Measurements from ENCODE around the gene PALD1.

PALD1 gene

DNA sequence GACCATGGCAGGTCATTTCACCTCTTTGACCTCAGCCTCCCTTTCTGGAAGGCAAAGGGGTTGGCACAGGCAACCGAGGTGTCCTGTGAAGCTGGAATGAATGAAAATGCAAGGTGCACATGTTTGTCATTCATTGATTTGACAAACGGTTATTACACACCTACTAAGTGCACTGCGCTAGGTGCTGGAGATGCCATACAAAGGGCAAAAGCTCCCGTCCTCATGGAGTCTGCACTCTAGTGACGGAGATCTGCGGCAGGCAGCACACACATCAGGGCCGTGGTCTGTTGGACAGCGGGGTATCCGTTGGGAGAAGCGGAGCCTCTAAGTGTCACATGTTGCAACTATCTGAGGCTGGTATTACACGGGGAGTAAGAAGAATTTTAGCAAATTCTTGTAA, 79.7 kb downstream of the PALD1 start:
- DNase-seq (ENCODE audit: low read depth) = no peak

GRCh38 chr10:70558871-70559810, 80.6 kb downstream of the PALD1 start:
- DNase-seq (ENCODE audit: low read depth) = peak; percentile 44

GRCh38 chr10:70559861-70560260, 81.3 kb downstream of the PALD1 start:
- DNase-seq (ENCODE audit: low read depth) = no peak

DNA sequence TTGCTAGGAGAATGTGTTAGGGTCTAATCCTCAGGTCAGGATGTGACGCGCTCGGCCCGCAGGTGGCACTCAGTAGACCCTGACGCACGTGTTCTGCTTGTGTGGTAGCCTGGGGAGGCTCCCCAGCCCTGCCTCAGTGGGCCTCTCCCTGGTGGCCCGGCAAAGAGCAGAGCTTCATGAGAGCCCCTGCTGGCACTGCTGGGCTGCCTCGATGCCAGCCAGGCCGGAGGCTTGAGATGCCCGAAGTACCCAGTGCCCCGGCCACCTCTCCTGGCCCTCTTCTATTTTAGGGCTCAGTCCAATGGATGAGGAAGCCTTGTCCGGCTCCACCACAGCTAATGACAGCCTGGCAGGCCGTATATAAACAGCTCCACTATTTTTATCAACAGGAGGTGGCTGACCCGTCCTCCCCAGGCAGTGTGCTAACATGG, 82.0 kb downstream of the PALD1 start:
- no peak for DNase-seq (ENCODE audit: low read depth)

DNA sequence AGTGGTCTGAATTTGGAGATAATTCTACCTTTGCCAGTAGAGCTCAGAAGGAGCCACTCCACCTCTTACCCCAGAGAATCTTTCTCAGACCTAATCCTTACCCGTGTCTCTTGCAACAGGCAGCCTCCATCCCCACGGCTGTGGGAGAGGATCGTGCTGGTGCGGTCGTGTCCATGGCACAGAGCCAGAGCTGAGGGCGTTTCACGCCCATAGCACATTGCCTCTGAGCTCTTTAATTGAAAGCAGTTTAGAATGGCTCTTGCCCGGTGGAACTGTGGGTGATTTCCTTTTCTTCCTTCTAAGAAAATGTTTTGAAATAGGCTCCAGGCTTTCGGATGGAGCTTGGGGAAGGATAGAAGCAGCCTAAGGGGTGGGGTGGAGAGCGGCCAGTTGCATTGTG, 82.5 kb downstream of the PALD1 start:
- DNase-seq (ENCODE audit: low read depth) = peak; percentile 38

GRCh38 chr10:70561558-70561957, 83.0 kb downstream of the PALD1 start:
- DNase-seq (ENCODE audit: low read depth) = no peak

DNA sequence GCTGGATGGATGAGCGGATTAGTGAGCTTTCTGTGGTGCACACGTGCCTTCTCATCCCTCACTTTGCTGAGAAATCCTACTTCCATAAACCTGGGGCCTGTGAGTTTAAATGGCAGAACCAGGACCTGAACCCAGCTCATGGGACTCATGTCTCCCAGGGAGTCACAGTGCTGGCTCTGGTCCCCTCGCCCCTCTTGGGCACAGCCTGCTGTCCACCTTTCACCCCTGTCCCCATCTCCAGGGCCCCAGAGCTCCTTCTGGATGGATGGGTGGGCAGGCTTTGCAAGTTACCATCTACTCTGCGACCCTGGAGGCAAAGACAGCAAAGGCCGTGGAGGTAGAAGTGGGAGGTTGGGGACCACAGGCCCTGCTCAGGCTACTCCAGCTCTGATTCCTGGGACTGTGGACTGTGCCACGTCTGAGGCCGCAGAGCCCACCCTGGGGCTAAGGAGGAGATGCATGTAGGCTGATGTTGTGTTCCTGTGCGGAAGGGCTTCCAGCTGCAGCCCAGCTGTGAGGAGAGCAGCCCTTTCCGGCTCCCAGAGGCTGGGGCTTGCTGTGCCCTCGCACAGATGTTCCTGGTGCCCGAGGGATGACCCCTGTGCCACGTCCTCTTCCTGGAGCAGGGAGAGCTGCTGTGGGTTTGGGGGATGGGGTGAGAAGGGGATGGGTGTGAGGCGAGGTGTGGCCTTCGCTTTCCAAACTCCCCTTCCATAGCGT, 83.6 kb downstream of the PALD1 start:
- no peak for DNase-seq (ENCODE audit: low read depth)

DNA sequence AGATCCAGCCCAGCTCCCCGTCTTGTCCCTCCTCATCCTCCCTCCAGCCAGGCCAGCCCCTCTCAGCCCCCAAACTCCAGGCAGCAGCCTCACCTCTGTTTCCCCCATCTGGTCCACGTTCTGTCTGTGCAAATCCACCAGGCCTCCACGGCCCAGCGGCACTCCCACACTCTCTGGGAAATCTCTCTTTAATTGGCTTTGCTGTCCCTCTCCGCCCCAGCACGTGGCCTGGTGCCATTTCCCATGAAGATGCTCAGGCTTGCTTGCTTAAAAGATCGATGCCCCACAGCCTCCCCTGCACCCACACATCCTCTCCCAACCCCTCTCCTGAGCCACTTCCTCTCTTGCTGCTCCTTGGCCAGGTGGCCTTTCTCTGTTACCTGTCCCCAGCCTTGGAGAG, 84.7 kb downstream of the PALD1 start:
- DNase-seq (ENCODE audit: low read depth) = no peak

DNA sequence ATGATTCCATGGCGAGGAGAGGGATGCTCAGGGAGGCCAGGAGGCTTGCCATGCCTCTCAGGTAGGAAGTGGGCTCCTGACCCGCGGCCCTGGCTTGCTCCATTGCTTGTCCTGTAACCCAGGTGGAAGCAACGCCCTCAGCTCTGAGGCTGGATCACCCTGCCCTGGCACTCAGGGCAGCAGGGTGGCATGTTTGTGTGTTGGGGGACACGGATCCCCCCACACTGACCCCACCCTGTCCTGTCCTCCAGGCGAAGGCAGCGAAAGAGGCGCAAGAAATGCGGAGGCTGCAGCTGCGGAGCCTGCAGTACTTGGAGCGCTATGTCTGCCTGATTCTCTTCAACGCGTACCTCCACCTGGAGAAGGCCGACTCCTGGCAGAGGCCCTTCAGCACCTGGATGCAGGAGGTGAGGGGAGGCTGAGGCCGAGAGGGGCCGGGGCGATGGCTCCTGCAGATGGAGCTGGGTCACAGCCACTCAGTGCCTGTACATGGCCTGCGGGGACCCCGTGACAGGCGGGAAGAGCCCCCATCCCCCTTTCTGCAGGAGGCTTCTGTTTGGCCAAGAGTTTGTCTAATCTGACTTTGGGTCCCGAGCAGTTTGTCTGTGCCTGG, 85.7 kb downstream of the PALD1 start:
- DNase-seq (ENCODE audit: low read depth) = no peak

- no peak for DNase-seq (ENCODE audit: low read depth)
Measured at GRCh38 chr10:70564901-70565351, 86.4 kb downstream of the PALD1 start.

DNA sequence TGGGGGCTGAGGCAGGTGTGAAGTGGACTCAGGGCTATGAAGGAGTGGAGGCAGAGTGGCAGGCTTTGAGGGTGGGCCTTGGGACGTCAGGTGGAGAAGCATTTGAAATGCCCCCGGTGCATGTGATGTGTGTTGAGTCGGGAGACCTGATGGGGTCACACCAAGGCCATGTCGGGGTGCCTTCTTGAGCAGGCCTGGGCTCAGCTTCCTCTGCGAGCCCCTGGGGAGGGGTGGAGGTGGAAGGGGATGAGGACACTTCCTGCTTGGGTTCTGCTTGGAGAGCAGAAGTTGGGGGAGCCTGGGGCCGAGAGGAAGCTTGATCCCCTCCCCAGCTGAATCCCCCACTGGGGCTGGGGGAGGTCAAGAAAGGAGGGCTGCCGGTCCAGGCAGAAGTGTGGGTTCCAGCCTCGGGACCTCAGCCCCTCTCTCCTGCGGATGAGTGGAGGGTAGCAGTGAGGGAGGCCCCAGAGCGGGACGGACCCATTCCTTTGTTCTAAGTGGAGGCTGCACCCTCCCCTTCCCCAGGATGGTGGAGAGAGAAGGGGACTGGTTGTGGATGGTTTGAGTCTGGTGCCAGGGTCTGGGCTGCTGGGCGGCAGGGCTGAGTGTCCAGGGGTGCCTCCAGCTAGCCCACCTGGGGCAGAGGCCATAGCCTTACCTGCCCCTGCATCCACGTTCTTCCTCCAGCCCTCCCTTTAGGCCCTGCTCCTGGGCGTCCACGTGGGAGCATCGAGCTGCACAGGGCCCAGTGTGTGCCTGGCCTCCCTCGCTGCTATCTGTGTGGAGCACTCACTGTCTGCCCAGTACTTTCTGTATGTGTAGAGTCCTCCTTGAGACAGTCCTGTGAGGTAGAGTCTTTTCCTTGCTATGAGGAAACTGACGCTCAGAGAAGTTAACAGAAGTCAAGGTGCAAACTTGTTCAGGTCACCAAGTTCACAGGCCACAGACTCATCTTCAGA, 87.3 kb downstream of the PALD1 start:
- DNase-seq (ENCODE audit: low read depth) = no peak

DNA sequence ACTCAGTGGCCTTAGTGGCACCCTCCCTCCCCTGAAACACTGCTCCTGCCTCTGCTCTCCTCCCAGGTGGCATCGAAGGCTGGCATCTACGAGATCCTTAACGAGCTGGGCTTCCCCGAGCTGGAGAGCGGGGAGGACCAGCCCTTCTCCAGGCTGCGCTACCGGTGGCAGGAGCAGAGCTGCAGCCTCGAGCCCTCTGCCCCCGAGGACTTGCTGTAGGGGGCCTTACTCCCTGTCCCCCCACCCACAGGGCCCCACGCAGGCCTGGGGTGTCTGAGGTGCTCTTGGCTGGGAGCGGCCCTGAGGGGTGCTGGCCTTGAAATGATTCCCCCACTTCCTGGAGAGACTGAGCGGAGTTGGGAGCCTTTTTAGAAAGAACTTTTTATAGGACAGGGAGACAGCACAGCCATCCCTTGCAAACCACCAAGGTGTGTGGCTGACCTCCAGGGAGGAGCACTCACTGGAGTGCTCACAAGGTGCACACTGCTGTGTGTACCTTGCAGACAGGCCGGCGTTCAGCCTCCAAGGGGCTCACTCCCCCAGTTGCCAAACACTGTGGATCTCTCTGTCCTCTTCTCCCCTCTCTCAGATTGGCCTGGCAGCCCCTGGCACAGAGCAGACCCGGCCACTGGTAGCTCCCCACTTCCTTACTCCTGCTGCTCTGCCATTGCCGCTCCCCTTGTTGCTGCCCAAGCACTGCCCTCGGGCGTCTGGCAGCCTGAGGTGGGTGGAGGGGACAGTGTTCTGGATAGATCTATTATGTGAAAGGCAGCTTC, 88.1 kb downstream of the PALD1 start:
- no peak for DNase-seq (ENCODE audit: low read depth)

GRCh38 chr10:70567603-70568002, 89.0 kb downstream of the PALD1 start:
- no peak for DNase-seq (ENCODE audit: low read depth)

DNA sequence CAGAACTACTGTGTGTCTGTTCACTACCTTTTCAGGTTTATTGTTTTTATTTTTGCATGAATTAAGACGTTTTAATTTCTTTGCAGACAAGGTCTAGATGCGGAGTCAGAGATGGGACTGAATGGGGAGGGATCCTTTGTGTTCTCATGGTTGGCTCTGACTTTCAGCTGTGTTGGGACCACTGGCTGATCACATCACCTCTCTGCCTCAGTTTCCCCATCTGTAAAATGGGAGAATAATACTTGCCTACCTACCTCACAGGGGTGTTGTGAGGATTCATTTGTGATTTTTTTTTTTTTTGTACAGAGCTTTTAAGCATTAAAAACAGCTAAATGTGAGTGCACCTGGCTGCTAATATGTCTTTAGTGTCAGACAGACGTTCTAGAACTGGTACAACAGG, 89.5 kb downstream of the PALD1 start:
- DNase-seq (ENCODE audit: low read depth) = no peak

DNA sequence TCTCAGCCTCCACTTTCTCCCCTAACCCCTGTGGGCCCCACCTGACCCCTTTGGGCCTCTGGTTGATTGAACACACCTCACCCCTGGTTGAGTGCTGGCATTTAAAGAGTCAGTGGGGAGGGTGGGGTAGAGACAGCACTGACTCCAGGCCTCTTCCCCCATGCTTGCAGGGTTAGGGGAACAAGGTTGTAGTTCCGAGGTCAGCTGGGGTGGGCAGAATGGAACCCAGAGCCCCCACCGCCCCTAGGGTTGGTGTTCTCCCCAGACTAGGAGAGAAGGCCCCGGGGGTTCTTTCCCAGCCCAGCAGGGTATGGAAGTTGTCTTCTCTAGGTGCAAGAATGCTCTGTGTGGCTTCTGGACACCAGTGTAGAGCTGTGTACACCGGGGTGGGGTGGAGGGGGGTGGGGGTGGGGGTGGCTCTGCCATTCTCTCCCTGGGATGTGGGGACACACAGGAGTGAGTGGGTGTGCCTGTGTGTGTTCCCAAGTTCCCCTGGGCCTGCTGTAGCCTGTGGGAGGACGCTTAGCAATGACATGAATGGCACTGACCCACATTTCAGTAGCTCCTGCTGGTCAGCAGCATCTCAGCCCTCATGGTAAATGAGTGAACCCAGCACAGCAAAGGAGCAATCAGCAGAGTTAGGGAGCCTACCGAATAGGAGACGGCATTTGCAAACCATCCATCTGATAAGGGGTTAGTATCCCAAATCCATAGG, 90.4 kb downstream of the PALD1 start:
- no peak for DNase-seq (ENCODE audit: low read depth)

DNA sequence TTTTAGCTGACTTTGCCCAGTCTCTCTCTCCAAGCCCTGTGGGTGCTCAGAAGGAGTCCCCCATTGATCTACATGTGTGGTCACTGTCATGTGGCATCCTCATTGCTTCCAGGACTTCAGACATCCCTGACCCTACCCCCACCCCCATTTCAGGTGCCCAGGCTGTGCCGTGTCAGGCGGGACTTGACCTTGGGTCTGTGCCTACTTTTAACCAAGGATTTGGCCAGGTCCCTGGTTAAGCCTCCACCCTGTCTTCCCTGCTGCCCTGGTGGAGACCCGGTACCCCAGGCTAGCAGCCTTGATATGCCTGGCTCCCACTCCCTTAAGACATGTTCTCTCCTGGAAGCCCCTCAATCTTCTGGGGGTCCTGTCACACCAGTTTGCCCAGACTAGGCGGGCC, 92.7 kb downstream of the PALD1 start:
- DNase-seq (ENCODE audit: low read depth) = no peak

GRCh38 chr10:70571636-70572439, 93.3 kb downstream of the PALD1 start:
- DNase-seq (ENCODE audit: low read depth) = no peak

- DNase-seq (ENCODE audit: low read depth) = no peak
Measured at GRCh38 chr10:70573599-70574506, 95.3 kb downstream of the PALD1 start.

Data from iris pigment epithelial cell (primary cell).